NCI-H146 treated with DMSO at 0.1 percent for 48 hours (cell line): Measurements from ENCODE around the gene CHN2.
"Not testable (repeated sequence)": the region's sequence is repeated elsewhere in the genome, so short reads cannot be mapped to it uniquely, and the experiment has no call there.

Source experiments
- DNase-seq: peaks from one replicate; lab custom pipeline; 2025; ENCODE audit not compliant: unreplicated experiment; lab: John Stamatoyannopoulos, UW

The CHN2 gene

DNA sequence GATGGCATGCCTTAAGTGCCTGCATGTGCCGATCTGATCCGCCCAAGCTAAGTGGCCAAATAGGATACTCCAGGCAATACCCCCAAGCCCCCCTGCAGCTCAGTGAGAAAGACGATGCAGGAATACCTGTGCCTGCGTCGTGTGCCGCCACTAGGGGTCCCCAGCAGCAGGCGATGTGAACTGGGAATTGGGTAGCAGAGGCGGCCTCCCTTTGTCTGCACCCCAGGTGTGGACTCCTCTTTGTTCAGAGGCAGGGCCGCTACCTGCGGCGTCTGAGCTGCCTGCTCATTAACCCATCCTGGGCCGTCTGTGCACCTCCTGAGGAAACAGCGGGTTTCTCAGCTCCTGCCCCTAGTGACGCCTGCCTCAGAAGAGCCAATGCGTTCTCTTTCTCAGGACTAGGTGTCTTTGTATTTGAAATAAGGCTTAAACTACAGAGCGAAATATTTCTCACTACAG is 4.8 kb upstream of the CHN2 start:
- DNase-seq: peak; percentile 93

DNA sequence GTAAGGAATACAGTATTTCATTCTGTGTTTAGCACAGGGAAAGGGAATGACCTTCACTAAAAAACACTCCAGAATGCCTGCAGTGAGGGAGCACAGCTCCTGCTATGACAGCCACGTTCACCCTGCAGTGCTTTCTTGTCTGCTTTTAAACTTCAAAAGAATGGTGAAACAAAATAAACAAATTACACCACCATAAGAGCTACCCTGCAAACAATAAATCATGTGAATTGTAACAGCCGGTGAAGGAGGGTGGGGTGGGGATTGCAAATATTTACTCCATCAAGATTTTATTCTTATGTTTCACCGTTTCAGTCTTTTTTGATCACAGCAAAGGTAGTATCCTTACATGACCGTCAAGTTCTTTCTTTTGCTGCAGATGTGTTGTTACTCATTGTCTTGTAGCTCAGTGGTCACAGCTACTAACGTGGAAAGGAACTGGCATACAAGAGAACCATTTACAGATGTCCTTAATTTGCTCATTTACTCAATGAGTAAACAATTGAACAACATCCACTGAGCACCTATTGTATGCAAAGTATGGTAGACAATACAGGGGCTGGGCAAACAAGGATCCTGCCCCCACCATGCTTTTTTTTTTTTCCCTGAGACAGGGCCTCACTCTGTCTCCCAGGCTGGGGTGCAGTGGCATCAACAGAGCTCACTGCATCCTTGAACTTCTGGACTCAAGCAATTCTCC is 4.1 kb upstream of the CHN2 start:
- DNase-seq: peak; percentile 62

DNA sequence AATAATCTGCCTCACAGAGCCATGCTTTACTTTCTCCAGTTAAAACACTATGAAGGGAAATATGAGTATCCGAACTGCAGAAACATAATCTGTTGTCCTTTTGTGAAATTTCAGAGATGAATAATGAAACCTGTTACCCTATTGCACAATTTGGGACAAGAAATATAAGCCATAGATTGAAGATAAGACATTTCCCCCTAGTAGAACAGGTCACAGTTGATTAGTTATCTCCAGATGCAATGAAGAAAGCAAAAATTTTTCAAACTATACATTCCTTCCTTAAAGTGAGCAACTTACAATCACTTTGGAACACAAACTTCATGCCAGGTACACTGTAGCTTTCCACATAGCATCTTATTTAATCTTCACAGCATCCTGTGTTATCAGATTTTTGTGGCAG is 2.3 kb upstream of the CHN2 start:
- DNase-seq: no peak

DNA sequence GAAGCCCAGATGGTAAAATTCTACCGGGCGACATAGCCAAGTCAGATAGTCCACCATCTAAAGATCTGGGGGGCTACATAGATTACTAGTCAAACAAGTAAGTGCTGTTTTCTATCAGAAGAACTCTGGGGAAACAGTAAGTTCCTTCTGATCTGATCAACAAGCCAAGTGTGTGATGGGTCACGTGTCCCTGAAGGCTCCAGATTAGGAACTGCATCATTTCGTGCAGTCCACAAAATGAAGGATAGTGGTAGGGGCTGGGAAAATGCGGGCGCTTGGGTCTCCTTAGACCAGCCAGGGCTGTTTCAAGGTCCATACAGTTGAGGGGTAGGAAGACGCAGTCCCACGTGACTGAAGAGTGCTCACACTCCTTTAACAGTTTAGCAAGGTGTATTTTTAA is 1.8 kb upstream of the CHN2 start:
- no peak for DNase-seq

DNA sequence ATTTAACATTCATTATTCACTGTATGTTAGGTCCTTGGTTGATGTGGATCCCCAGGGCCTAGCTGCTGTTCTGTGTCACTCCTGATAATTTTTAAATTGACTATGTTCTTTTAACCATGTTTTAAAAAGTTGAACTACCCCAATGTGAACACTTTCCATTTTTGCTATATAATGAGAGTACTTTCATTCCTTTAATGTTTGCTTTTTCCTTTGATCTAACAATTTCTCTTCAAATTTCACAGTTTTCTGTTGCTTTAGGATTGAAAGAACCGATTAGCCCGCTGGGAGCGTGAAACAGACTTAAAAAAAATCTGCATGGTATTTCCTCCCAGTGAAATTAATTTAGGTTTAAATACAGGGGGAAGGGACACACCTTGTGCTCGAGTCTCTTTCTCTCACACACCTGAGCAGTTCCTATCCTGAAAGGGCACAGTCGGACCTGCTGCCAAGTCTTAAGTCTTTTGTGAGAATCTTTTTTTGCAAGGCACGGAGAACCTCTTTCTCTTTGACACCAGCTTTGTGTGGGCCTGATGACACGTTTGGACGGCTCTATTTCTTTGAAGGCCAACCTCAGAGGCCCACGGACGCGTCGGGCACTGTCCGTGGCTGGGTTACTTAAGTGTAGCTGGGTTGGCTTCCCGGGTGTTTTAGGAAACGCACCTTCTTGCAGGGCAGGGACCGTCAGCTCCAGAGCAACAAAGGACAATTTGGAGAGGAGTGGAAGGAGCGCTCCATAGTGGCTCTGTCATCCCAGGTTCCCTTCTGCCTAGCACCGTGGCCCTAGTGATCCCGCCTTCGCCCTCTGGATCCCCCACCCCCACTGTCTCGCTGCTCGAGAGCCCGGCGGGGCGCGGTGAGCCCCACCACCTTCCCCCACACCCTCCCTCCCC is 1.0 kb upstream of the CHN2 start:
- peak; percentile 28 for DNase-seq

DNA sequence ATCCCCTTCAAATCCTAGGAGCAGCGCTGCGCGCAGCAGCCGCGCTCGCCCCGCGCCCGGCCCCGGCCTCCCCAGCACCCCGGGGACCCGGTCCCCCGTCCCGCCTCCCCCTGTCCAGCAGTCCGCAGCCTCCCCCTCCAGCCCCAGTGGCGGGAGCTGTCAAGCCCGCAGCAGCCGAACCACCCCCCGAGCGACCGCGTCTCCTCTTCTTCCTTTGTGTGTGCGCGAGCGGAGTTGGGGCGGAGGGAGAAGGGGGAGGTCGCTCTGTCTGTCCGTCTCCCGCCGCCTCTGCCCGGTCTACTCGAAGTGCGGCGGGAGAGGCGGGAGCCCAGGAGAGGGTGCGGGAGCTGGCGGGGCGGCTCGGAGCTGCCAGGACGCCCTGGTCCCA is 375 bp upstream of the CHN2 start:
- DNase-seq: peak; percentile 29

DNA sequence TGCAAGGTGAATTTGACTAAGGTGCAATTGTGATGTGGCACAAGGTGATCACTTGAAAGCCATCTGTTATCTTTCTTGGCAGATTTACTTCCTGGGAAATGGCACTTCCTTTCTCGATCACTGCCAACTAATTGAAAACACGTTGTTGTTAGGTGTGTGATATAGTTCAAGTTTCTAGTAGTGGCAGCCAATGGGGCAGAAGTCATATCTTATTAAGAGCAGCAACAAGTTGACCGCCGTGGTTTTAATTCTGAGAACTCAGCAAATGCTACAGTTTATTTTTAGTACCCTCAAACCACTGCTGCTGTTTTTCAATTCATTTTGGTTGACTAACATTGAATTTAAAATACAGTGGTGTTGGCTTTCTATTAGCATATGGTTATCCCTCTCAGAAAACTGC is 1.6 kb downstream of the CHN2 start:
- no peak for DNase-seq

DNA sequence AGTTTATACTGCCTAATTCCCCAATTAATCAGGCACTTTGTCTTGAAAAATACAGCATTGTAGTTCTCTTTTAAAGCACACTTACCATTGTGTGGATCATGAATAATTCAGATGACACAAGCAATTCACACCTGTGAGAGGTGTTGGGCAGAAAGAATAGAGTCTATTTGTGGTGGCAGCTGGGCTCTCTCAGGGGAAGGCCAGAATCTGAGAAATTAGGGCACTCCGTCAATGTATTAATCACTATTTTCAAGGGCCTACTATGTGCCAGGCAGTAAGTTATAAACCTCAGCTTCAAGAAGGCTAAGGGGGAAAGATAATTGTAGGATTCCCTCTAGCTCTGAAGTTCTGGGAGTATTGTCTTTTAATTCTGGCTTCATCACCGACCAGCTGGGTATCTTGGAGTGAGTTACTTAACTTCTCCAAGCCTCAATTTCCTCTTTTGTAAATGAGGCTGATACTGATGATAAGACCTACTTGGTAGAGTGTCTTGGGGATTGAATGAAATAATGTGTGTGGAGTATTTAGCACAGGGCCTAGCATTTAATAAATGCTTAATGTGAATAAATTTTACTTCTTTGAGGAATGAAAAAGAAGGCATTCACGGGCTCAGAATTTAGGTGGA is 2.5 kb downstream of the CHN2 start:
- peak; percentile 45 for DNase-seq

DNA sequence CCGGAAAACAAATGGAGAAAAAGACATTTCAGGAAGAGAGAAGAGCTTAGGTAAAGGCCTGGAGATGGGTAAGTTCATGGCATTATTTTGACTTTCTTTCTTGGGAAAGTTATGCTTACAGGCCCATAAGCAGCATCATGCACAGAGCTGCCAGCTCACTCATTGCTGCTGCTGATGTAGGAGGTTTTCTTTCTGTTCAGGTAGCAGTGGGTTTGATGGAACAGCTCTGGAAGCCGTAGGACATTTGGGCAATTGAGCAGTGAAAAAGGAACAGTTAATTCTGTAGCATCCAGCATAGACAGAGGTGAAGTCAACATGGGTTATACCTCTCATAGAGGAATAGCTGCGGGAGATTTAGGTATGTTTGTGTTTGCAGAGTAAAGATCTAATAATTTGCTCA is 3.3 kb downstream of the CHN2 start:
- no peak for DNase-seq

DNA sequence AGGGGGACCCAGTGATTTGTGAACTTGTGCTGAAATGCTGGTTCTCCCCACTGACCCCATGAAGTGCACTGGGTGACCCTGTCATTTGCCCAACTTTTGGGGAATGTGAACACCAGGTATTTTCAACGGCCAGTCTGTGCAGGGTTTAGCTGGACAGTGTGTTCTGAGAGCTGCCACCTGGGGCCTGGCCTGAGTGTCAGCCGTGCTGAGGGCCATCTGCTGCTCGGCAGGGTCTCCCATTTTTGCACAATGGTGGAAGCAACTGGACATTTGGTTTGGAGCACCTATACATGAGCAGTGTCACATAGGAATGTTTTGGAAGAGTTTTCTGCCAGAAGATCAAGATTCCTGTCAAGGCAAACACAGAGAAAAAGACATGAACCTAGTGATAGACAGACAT is 5.2 kb downstream of the CHN2 start:
- DNase-seq: no peak

DNA sequence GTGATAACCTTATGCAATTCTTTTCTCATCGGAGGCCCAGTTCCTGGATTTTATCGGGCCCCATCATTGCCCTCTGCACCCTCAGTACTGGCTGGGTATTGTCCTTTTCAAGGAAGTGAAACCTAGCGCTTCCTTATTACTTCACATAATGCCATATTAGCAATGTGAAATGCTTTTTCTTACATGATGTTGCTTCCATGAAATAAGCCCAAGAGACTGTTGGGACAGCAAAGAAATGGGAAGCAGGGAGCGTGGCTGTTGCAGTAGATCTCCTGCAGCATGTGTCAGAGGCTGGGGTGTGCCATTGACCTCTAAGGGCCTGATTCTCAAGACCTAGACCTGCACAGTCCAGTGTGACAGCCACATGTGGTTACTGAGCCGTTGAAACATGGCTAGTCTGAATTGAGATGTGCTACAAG is 8.1 kb downstream of the CHN2 start:
- DNase-seq: no peak

DNA sequence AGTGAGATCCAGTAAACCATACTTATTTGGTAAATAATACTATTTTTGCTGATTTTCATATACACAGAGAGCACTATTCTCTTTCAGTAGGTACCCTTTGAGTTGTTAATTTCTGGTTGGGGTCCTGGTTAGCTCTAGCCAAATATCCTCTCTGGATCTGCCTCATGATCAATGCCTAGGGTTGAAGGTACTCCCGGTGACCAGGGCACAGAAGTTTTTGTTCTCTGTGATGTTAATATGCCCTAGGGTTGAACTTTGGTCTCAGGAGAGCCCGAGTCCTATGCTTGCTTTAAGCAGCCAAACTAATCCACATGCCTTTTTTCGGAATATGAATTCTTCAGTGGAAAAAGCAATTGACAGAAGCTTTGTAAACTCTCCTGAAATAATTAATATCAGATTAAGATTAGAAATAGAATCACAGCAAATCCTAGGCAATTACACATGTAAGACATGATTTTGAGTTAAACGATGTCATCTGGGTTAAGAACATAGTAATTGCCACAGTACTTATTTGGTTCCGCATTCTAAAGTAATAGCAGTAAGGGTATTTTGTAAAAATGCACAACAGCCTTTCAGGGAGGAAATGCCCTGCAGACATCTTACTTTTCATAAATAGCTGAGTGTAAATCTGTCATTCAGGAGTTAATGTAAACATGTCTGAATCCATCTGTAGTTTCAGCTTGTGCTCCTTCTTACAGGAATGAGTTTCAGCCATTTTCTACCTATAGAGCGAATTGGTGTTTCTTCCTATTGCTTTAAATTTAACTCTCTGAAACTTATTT is 10.1 kb downstream of the CHN2 start:
- no peak for DNase-seq

DNA sequence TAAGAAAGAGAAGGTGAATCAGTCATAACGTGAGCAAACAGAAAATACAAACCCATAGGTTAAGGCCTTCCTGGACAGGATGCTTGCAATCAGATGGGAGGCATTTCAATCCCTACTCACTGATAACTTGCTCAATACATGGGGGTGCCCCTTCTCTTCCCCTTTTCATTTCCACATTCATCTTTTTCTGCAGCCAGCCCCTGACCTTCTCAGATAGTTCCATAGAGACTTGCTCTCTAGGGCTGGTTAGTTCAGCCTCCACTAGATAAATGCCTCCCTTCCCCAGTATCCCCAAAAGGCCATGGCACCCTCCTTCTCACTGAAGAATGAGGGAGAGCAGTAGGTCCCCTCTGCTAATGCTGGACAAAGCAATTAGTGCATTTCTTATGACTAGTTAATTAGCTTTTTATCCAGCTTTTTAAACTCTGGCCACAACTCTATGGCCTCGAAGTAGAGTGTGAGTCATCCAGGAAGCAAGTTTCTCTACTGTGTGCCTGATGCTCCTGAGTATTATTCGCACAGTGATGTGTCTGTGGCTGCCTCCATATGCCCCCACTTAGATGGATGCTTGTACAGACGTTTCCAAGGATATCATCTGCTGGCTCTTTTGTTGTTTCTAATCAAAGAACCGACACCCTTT is 12.7 kb downstream of the CHN2 start:
- DNase-seq: no peak

DNA sequence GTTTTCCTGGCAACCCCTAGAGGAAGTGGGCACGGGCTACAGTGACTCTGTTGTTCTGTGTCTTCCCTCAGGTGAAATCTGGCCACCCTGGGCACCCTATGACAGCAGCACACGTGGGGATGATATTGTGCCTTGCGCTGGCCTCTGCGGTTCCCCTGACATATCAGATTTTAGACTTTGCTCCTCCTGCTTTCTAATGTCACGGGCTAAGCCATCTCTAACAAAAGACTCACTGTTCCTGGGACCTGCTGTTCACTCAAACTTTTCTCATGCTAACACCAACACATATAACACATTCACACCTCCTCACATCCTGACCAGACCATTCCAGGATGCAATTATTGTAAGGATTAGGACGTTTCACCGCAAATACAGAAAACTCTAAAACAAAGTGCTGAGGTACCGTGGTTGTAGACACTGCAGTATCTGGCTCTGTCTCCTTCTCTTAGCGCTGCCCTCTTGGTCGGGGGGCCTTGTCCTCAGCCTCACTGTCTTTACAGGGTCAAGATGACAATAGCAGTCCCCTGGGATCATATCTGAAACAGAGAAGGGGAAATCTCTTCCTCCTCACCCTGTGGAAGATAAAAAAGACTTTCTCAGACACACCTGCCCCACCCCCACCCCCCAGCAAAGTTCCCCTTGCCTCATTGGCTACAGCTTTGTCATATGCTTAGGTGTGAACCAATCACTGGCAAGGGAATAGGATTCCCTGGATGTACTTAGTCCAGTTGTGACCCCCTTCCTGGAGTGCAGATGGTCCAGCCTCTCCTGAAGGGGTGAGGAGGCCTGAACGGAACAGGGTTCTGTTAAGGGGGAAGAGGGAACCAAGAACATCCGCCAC is 14.1 kb downstream of the CHN2 start:
- DNase-seq: no peak

DNA sequence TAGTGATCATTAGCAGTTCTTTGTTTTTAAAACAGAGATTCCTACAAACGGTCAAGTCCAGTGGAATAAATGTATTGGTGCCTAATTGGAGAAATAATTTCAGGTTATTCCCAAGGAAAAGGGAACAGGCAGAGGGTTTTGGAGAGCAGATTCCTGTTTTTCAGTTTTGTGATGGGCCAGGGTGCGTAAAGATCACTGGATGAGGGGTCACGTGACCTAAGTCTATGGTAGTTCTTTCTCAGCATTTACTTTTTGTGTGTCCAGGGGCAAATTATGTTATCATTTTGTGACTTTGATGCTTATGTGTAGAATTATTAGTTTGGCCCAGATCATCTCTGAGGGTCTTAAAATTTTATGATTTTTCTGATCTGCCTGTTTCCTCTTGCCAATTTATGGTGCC is 15.2 kb downstream of the CHN2 start:
- no peak for DNase-seq

DNA sequence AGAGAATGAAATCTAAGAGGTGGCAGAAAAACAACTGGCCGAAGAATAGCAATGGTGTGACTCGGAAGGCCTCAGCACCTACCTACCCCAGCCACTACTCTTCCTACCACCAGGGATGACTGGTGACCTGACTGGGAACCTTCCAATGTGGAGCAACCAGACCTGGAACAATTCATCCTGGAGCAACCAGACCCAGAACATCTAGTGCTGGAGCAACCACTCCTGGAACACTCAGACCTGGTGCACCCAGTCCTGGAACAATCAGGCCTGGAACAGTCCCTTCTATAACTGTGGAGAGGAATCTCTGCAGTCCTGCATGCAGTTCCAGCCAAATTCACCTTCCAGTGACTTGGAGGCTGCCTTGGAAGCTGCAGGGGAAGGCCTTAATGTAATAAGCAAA is 18.2 kb downstream of the CHN2 start:
- DNase-seq: not testable (repeated sequence)

DNA sequence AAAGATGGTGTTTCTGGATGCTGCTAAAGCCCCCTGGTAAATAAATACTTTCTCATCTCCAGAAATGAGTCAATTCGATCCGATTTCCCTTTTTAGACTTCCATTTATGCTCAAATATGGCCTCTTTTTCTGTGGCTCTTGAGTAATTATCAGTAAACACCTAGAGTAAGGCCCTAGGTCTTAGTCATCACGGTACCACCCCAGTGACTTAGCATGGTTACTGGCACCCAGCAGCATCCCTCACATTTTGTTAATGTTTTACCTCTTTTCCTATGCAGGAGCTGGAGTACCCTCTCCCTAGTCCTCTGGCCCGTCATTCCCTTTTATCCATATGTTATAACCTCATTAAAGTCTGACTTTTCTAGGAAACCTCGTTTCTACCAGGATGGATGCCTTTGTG is 19.5 kb downstream of the CHN2 start:
- DNase-seq: no peak

DNA sequence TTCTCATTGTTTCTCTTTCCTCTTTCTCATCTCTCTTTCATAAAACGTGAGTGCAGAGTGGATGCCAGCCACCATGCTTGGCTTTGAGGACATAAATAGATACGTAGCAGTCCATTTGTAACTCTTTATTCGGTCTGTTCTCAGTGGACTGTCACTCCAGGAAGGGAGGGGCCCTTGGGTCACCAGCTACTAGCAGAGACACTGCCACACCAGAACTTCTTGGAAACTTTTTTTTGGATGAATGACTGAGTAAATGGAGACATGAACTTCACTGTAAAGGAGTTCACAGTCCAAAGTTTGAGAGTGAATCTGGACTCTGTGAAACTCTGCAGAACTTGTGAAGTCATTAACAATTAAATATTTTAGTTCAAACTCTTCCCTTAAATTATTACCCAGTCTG is 20.2 kb downstream of the CHN2 start:
- no peak for DNase-seq

DNA sequence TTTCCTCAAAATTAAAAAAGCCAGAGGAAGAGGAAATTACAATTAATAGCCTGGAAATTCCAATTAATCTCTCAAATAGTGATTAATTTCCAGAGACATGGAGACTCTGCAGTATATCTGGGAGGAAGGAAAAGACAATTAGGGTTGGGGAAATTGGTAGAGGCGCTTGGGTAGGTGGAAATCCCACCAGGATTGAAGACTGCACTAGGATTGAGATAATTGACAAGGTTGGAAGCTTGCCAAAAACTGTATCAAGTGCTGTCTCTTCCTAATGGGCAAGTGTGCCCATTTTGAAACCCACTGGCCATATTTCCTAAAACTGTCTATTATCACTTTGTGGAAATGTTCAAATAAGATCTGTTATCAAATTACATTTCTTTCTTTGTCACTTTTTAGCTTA is 21.6 kb downstream of the CHN2 start:
- DNase-seq: no peak

DNA sequence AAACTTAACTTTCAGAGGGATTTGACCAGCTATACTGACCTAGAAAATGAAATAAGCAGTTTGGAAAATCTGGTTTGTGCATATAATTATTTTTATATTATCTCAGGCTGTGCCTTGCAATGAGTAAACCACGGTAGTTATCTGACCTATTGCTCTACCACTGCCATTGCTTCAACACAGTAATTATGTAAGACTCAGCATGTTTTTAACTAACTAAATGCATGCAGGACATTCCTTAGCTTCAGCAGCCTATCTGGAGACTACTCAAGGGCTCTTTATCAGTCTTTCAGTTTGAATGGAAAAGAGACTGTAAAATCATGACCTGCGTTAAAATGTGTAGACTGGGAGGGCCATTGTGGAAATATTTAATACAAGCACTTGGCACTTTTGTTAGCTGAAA is 22.5 kb downstream of the CHN2 start:
- DNase-seq: no peak
